Measurements from ENCODE around the gene AGRN.

DNA sequence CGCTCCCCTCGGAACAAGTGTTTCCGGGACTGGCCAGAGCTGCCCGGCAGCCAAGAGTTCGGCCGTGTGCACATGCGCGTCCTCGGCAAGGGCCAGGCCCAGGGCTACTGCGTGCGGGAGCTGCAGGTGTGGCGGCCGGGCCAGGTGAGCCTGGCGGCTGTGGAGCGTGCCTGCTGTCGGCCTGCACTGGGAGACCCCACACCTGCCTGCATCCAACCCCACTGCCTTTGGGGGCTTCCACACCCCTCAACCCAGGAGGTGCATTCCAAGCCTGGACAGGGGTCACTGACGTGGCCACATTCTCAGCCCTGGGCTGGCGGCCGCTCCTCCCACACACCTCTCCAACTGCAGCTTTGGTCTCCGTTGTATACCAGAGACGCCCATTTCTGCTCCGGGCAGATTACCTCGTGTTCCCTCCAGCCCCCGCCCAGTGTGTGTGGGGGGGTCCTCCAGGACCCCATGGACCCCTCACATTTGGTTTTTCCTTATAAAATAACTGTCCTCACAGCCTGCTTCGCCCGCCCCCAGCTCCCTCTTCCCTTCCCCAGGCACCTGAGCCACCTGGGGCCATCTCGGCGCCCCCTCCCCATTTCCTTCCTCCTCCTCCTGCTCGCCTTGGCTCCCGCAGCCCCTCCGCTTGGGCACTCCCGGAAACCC is 48.1 kb downstream of the AGRN start:
- TF ChIP-seq CTCF (conservative IDR thresholded peaks at IDR 0.05; ENCODE audit: low read depth, low read length) (no peak), POLR2A (IDR thresholded peaks at IDR 0.05; ENCODE audit: low read depth, low read length) (no peak), FOS (IDR thresholded peaks at IDR 0.05; ENCODE audit: low read depth, low read length) (no peak), NFE2L2 (IDR thresholded peaks at IDR 0.05; ENCODE audit: low read depth, low read length) (no peak), MAZ (IDR thresholded peaks at IDR 0.05; ENCODE audit: borderline replicate concordance, low read depth, low read length) (no peak), CEBPB (IDR thresholded peaks at IDR 0.05; ENCODE audit: low read depth, low read length) (no peak), BHLHE40 (IDR thresholded peaks at IDR 0.05; ENCODE audit: low read depth, low read length) (no peak), RCOR1 (IDR thresholded peaks at IDR 0.05; ENCODE audit: insufficient replicate concordance, low read length) (no peak), ELK1 (IDR thresholded peaks at IDR 0.05; ENCODE audit: borderline replicate concordance, low read depth, low read length) (no peak)

Data from IMR-90 (cell line).